Right hindlimb (tissue), 1 donor: ENCODE data around the gene SYCP2L.

Experiments used
- DNase-seq: peaks from one replicate; pipeline ENCODE4 v3.0.0-alpha.2; 2018

The SYCP2L gene

DNA sequence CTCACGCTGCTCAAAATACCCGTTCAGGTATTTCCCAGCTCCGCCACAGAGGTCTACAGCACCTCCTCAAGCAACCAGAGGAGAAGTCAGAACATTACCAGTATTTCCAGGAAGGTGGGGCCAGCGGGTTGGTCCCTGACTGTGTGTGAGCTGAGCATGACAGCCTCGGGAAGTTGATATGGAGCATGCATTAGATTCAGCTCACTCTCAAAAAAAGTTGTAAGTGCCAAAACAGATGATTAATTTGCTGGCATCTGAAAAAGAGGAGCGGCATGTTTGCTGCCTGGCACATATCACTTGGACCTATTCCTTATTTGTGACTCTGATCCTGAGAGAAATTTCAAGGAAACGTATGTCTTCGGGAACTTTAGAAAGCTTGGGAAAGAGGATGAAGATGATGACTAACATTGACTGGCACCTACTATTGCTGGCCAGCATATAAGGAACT is 125.0 kb downstream of the SYCP2L start:
- no peak for DNase-seq

DNA sequence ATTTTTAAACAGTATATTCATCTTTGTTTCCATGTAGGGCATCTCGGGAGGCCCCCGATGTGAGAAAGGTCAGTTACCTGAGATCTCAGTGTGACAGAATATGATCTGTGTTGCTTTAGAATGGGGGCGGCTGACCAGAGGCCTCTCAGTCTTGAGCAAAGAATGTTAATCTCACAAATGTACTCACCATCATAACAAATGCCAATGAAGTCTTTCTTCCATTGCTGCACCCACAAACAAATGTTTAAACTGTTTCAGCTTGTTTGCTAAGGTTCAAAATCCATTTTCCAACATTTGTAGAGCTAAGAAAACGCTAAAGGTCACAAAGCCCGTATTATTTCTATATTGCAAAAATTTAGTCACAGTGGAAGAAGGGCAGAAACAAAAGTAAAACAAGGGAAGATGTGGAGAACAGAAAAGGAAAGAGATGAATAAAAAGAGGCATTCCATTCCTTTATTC is 125.5 kb downstream of the SYCP2L start:
- no peak for DNase-seq

DNA sequence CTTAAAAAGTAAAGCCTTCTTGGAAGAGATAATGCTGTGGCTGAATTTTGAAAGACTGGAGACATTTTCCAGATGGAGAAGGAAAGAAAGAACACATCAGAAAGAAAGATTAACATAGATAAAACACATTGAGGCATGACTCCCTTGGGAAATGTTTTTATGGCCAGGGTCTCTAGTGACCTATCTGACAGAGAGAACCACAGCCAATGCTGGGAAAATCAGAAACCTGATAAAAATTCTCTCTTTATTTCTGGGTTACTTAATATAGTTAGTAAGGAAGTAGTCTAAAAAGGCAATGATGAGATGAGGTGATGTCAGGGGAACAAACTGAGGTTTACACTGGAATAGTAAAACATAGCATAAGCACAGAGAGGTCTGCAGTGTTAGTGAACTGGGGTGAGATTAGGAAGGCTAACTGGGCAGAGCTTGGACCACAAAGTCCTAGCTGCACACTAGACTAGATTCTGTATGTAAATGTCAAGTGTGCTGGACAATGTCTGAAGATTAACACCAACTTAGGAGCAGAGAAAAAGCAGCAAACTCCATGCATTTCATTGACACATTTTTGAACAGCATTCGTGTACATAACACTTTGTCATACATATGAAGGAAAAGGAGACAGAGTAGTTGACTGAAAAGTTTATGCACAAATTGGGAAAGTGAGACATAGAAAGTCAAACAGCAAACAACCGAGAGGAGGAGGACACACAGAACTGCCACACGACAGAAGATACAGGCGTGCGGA is 126.3 kb downstream of the SYCP2L start:
- no peak for DNase-seq

DNA sequence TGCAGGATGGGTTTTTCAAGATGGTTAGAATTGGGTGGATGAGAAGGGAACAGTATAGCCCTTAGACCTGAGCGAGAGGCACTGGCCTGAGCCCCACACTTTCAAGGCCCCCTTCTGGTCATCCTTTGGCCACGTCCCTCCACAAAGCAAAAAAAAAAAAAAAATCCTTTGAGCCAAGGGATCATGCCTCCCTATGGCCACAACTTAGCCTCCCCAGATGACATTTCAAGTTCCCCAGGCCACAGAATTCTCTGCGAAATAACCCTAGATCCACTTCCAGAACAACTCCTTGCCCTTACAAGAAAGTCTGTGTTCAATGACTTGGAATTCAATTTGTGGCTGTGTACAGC is 126.8 kb downstream of the SYCP2L start:
- DNase-seq, result no peak

DNA sequence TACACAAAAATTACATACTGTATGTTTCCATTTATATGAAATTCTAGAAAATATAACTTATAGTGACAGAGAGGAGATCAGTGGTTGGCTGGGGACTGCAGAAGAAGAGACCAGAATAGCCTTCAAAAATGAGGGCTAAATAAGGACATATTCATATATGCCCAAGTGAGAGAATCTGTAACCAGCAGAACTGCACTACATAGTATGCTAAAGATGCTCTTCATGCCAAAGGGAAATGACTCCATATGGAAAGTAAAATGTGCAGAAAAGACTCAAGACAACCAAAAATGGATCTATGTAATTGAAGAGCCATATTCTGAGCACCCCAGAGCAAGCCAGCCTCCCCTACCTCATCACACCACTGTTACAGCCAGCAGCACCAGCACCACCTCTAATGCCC is 128.2 kb downstream of the SYCP2L start:
- DNase-seq, result no peak

DNA sequence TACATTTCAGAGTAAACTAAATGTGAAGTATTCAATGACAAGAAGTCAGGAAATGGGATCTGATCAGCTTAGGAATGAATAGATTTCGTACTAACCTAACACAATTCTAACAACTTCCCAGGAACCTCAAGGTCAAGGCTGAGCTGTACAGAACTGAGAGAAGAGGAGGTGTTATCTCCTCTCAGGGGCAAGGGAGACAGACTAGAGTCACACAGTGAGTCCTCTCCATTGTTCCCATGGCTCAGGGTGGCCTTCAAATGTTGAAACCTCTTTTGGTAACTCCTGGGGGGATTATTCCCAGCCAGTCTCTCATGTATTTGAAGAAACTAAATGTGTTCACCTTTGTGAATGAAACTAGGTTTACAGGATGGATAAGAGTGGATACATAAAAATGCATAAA is 129.6 kb downstream of the SYCP2L start:
- no peak for DNase-seq

DNA sequence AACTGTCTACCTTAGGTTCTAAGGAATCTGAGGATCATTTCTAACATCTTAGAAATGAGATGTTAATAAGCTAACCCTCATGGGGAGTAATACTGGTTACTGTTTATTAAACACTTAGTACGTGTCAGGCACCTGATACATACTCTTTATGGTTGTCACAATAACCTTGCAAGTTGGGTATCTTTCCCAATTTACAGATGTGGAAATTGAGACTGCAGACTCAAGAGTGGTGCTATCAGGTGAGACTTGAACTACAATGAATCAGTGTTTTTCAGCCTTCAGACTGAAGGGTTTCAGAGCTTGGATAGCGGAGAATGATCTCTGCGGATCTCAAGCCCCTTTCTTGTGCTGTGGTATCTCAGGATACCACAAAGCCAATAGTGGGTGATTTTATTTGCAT is 130.2 kb downstream of the SYCP2L start:
- no peak for DNase-seq

DNA sequence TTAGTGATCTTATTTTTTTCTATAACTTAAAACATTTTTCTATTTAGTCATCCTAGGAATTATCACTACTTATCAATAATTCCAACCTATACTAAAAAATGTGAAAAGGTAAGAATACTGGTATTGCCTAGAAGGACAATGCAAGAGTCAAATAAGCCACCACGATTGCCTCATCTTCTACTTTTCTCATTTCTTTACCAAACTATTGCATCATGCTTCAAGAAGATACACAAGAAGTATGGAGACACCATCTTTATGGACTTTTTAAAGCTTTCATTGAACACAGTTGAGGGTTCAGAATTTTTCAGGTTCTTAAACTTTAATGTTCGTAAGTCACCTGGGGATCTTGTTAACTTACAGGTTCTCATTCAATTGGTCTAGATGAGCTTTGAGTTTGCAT is 131.4 kb downstream of the SYCP2L start:
- DNase-seq, result no peak

DNA sequence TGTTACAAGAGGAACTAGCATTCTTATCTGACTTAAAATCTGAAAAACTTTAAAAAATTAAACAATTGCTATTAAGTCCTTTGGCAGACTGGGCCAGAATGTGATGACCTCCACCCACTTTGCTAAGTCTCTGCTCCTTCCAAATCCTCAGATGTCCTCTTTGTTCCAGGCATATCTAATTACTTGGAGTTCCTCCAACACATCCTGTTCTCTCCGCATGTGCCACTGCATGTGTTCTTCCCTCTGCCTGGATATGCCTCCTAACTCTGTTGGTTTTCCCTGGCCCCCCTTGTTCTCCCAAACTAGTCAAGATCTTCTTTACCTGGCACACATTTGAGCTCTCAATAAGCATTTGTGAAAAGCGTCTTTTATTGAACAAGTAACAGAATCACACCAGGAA is 134.2 kb downstream of the SYCP2L start:
- no peak for DNase-seq

DNA sequence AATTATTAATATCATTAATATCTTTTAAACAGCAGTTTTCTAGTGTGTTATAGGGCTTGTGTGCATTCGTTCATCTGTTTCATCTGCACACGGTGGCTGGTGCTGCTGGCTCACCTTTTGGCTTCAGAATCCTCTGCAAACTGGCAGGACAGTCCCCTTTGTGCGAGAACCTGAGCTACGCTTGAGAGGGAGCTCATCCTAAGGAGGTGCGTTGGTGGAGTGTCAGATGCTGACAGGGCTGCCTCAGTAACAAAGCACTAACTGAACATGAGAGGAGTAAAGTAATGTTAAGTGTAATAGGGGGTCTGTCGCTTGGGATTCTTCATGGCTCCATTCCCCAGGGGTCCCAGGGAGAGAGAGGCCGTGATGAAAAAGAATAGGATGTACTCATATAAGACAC is 134.9 kb downstream of the SYCP2L start:
- no peak for DNase-seq

DNA sequence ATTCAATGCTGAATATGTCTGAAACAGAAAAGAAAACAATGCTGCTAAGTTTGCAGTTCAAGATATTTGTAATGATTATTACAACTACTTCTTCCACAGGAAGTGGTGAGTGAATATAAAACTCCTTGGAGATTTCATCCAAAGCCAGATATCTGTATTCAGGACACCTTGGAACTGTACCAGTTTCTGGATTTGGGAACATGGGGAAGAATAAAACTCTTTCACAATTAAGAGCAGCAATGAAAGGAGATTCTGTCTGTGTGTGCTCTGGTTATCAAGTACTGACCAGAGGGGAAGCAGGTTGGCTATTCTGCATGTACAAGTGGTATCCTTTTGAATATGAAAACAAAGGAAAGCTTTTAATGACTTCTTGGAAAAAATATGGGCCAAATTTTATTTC is 136.2 kb downstream of the SYCP2L start:
- DNase-seq, result no peak
